Measurements from ENCODE around the gene NKX2-1.

The NKX2-1 gene

DNA sequence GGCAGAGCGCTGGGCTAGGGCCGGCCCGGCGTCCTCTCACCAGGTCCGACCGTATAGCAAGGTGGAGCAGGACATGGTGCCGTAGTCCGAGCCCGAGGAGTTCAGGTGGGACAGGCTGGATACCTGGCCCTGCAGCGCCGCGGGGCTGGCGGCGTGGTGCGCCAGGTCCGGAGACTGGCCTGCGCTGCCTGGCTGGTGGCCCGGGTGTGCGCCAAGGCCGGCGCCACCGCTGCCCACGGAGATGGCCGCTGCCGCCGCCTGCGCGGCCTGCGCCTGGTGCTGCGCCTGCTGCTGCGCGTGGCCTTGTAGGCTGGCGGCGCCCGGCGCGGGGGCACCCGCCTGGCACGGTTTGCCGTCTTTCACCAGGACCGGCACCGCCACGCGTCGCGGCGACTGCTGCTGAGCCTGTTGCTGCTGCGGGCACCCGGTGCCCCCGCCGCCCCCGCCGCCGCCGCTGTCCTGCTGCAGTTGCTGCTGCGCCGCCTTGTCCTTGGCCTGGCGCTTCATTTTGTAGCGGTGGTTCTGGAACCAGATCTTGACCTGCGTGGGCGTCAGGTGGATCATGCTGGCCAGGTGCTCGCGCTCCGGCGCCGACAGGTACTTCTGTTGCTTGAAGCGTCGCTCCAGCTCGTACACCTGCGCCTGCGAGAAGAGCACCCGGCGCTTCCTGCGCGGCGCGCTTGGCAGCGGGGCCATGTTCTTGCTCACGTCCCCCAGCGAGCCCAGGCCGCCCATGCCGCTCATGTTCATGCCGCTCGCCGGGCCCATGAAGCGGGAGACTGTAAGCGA, 2.6 kb downstream of the NKX2-1 start:
- no peak for DNase-seq

DNA sequence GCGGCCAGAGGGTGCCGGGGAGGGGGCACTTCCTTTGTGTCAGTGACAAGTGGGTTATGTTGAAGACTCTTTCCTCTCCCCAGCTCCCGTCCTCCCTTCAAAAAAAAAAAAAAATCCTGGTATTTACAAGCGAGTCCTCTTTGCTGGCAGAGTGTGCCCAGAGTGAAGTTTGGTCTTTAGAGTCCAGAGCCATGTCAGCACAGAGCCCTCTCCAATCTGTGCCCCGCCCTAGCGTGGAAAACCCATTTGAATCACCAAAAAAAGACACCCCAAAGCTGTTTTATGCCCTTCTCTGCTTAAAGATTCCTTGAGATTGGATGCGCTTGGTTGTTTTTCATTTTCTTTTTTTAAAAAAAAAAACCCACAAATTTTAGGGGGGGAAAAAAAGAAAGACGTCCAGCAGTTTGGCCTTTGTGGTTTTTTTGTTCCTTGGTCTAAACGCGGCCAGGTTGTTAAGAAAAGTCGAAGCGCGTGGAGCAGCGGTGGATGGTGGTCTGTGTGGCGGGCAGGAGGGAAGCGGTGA, 3.3 kb downstream of the NKX2-1 start:
- DNase-seq: no peak

- DNase-seq: no peak
Observed at GRCh38 chr14:36515896-36516718, 3.9 kb downstream of the NKX2-1 start.

- no peak for DNase-seq
Observed at GRCh38 chr14:36515105-36515593, 4.9 kb downstream of the NKX2-1 start.

DNA sequence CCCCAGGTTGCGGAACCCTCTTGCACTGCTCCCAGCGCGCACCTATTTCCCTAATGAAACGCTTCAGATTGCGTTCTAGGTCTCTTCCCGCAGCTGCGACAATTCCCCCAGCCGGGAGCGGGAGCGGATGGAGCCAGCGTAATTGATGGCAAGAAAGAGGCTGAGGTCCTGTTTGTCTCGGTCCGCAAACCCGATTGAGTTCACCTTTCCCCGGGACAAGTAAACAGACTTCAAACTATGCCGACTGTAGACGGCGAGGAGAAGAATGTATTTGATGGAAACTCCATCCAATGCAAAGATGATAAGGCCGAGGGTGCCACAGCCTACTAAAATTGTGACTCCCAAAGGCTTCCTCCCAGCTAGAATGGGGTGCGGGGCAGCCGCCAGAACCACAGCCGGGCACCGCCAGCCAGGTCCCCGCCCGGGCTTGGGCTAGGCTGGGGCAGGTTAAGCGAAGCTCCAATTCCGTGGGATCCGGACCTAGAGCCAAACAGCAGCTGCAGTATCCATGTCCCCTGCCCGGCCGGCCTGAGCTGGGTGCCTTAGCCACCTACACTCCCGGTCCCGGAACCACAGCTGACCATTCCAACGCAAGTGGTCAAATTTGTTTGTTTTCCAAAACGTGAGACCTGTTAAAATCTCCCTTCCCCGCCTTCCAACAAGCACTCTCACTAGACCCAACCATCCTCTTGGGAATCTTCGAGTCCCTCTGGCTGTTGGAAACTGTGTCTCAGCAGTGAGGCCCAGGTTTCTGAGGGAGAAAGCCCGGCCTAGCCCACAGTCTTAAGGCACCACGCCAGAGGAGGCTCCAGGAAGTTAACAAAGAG, 5.5 kb downstream of the NKX2-1 start:
- DNase-seq: no peak

GRCh38 chr14:36513451-36514277, 6.4 kb downstream of the NKX2-1 start:
- DNase-seq: no peak

DNA sequence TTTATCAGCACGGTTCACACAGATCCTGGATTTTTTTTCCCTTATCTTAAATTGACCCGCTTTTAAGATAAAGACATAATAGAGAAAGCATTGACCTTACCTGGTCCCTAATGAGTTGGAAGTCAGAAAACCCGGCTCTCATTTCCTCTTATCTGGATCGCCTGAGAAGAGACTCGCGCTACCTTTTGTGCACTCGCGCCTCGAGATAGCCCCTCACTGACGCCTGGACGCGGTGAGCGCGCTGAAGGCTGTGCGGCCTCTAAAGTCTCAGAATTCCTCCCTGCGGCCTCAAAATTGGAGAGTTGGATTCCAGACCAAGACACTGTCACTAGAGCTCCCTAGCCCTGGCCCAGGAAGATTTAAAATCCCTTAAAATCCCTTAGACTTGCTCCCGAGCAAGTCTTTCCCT, 7.0 kb downstream of the NKX2-1 start:
- no peak for DNase-seq

- no peak for DNase-seq
Observed at GRCh38 chr14:36512585-36513003, 7.4 kb downstream of the NKX2-1 start.

DNA sequence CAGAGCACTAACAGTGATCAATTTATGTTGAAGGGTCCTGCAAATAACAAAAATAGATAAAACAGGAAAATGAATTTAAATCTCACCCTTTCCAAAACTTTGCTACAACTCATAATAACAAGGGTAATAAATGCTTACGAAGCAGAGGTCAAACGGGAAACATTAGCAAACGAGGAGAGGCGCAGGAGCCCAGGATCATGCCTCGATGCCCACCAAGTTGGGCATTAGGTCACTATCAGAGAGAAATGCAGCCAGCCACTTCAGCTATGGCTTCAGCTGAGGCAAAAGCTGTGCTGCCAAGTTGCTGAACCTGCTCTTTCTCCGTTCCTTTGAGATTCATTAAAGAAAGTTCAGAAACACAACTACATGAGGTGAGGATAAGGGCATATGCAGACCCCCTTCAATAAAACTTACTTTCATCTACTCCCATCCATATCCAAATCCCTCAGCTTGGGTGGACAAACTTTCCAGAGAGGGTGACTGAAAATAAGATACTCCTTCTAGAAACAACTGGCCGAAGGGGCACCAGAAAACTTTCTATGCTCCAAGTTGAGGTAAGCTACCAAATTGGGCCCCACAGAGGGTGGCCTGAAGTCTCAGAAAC, 7.9 kb downstream of the NKX2-1 start:
- DNase-seq: no peak

GRCh38 chr14:36510874-36511273, 9.2 kb downstream of the NKX2-1 start:
- no peak for DNase-seq

GRCh38 chr14:36510078-36510799, 9.8 kb downstream of the NKX2-1 start:
- no peak for DNase-seq

- DNase-seq: no peak
Observed at GRCh38 chr14:36509069-36509917, 10.7 kb downstream of the NKX2-1 start.

DNA sequence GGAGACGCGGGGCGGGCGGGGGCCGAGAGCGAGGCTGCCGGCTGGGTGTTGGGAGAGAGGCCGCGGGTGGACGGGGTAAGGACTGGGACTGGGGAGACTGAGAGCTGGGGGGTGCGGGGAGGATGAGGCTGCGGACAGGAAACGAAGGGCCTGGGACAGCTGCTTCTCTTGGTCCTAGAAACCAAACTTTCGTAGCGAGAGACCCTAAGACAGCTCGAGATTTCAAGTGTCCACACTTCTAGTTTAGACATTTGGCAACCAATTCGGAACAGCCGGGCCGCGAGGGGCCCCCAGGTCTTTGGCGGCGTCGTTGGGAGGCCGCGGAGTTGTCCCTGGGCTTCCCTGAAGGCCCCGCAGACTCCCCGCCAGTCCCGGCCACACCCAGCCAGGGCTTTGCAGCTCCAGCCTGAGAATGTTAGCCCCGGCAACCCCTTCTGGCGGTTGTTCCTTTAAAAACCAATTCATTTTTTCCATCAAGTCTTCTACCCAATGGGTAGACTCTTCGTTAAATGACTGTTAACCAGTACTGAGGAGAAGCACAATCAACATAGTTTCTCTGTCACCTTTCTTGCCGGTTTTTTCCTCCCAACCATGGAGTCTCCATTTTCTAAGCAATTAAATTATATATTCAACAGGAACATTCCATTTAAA, 11.5 kb downstream of the NKX2-1 start:
- DNase-seq: no peak

DNA sequence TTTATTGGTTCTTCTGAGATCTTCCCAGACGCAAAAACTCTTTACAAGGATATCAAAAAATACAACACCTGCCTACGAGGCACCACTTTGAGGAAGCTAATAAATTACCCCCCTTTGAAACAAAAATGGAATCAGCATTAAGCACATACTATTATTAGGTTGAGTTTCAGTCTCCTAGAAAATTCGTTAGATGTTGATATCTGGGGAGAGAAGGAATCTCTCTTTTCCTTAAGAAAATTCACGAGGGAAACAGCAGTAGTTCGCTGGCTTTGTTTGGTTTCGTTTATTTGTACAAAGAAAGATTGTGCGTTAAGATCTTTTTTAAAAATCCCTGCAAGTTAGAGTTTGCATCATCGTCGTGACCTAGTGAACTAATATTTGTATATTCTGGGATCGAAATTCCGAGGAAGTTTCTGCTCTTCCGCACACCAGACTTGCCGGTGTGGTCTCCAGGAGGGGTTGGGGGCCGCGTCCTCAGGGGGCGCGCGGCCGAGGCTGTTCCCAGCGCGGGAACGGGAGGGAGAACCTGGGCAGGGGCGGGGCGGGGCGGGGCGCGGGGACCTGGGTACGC, 12.1 kb downstream of the NKX2-1 start:
- DNase-seq: no peak

- DNase-seq: no peak
Observed at GRCh38 chr14:36506732-36507614, 13.1 kb downstream of the NKX2-1 start.

- DNase-seq: no peak
Observed at GRCh38 chr14:36505892-36506731, 13.9 kb downstream of the NKX2-1 start.
